T-helper 2 cell (primary cell): ENCODE data around the gene NCDN.

Experiments
- DNase-seq, 5 experiments: peaks; one replicate each; pipeline versions ENCODE4 v3.0.0 to v3.0.0-alpha.2; 2012 to 2022

The NCDN gene

GRCh38 chr1:35555601-35556477, 1.8 kb upstream of the NCDN start:
- no peak for DNase-seq

GRCh38 chr1:35556484-35557117, 998 bp upstream of the NCDN start:
- DNase-seq, result peak in 1 of 5 experiments; percentile 52

- DNase-seq, result no peak
These were observed 435 bp upstream of the NCDN start, which contains the start of gene KIAA0319L for GRCh38 chr1:35557118-35557610. TSS of gene KIAA0319L (minus strand) at chr1:35557403. CDS start at chr1:35554491, 2,912 bp downstream.

DNA sequence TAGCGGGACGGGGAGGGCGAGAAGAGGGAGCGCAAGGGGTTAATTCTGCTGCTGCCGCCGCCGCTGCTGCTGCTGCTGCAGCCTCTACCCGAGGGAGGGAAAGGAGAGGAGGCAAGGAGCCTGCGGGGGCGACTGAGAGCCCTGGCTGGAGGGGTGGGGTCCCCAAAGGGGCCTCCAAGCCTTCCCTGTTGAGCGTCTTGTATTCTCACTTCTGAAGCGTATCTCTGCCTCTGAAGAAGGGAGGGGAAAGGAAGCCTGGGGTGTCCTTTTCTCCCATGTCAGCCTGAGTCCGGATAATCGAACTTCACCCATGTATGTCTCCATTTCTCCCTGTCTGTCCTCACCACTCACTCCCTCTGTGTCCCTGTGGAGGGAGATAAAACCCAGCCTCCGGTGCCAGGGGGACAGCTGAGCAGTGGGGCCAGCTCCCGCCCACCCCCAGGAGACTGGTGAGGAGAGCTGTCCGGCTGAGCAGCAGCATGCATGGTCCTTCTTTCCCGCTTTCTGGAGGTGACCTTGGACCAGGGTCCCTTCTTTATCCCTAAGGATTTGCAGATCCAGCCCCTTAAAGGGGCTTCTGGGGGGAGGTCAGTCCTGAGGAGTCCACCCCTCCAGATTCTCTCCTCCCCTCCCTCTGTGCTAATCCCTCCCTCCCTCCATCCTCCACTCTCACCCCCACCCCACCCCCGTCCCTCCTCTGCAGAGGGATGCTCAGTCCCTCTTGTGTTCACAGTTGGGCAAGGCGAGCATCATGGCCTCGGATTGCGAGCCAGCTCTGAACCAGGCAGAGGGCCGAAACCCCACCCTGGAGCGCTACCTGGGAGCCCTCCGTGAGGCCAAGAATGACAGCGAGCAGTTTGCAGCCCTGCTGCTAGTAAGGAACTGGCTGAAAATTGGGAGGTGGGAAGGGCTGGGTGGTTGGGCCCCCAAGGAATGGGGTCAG, 1.0 kb downstream of the NCDN start:
- DNase-seq, result peak in 2 of 5 experiments; percentile 14 to 53

DNA sequence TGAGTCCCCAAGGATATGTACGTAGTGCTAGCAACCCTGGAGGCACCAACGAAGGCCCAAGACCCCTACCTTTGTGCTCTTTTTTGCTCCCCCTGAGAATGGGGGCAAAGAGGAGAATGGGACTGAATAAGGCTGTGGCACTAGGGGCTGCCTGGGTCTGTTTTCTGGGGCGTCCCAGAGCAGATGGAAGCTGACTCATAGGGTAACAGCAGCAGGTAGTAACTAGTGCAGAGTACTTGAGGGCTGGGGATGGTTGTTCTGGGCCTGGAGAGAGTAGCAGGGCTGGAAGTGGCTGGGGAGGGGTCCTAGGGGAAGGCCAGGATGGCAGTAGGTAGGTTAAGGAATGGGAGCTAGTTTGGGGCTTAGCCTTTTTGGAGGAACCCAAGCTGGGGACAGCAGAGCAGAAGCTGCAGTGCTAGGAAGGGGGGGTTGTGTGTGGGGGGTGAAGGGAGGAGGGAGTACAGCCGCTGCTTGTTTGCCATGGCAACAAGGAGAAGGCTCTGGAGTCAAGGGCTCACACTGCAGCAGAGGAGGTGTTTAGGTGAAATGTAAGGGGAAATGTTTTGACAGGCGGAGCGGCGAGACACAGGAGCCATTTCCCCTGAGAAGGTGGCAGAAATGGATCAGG, 1.8 kb downstream of the NCDN start:
- peak in 2 of 5 experiments; percentile 16 to 45 for DNase-seq

GRCh38 chr1:35560256-35561225, 2.9 kb downstream of the NCDN start:
- no peak for DNase-seq

DNA sequence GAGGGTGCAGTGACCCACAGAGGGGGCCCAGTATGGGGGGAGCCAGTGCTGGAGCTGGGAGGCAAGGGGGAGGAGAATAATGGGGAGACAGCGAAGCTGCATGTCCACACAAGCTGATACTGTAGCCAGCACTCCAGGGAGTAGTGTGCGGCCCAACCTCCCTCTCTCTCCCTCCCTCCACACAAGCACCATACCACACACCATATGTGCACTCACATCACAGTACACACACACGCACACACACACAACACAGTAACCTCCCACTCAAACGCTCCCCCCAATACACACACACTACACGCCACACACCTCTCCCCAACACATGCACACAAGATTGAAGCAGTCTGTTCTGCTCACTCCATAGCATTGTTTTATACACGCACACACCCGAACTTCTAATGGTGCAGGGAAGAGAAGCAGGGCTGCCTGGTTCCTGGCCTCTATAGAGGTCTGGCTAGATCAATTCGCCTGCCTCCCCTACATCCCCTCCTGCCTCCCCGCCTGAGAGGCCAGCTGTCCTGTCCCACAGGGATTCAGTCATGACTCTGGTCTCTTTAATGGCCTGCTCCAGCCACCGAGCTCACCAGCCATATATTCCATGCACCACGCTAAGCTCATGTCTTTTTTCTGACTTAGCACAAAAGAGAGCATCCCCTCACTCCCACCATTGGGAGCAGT, 3.8 kb downstream of the NCDN start:
- no peak for DNase-seq

DNA sequence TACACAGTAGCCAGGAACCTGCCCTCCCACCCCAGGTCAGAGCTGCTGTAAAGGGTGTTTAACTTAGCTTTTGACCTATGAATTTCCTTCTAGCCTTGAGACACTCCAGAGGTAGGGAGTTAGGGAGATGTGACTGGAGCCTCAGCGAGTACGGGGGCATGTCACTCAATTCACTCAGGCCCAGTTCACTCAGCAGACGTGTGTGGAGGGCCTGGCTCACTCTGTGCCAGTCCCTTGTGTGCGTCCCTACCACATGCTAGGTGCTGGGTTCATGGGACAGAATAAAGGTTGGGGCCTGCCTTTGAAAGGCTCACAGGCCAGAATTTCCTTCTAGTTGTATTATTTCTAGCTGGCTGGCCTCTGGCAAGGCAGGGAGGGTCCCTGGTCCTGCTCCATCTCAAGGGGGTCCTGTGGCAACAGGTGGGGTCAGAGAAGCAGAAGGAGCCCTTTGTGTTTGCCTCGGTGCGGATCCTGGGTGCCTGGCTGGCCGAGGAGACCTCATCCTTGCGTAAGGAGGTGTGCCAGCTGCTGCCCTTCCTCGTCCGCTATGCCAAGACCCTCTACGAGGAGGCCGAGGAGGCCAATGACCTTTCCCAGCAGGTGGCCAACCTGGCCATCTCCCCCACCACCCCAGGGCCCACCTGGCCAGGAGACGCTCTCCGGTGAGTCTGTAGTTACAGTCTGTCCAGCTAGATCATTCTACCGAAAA, 4.5 kb downstream of the NCDN start:
- DNase-seq, result no peak

GRCh38 chr1:35563166-35563565, 5.6 kb downstream of the NCDN start:
- no peak for DNase-seq

GRCh38 chr1:35564037-35564883, 6.7 kb downstream of the NCDN start:
- peak; percentile 42 to 79 (median 68) for DNase-seq

GRCh38 chr1:35564884-35565741, 7.5 kb downstream of the NCDN start:
- no peak for DNase-seq

GRCh38 chr1:35565742-35566133, 8.1 kb downstream of the NCDN start:
- no peak for DNase-seq

- no peak for DNase-seq
These were observed 10.5 kb downstream of the NCDN start for GRCh38 chr1:35567947-35568558.

- DNase-seq, result peak in 4 of 5 experiments; percentile 36 to 70 (median 44)
These were observed 11.4 kb downstream of the NCDN start for GRCh38 chr1:35568975-35569395.

- DNase-seq, result no peak
These were observed 12.3 kb downstream of the NCDN start for GRCh38 chr1:35569936-35570335.

DNA sequence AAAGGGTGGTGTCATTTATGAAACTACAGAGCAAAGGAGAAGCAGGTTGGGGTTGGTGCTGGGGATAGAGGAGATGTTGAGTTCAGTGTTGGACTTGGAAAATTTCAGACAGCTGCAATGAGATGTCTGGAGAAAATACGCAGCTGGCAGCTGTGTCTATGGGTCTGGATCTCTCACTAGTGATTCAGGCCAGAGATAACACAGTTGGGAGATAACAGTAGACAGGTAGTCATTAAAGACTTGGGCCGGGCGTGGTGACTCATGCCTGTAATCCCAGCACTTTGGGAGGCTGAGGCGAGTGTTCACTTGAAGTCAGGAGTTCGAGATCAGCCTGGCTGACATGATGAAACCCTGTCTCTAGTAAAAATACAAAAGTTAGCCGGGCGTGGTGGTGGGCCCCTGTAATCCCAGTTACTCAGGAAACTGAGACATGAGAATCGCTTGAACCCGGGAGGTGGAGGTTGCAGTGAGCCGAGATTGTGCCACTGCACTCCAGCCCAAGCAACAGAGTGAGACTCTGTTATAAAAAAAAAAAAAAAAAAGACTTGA, 13.1 kb downstream of the NCDN start:
- DNase-seq, result no peak

DNA sequence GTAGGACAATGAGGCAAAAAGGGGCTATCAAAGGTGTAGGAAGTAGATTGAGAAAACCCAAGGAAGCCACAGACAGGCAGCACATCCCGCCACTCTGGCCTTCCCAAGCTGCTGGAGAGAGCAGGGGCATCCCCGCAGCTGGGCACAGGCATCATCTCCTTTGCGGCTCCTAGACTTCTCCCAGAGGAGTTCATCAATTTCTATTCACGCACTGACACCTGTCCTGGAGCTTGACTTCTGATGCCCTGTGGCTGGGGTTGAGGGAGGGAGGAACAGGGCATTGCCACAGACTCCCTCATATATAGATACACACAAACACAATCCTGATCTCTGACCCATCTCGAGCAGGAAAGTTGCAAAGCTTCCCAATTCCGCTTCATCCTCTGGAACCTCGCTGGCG, 13.7 kb downstream of the NCDN start:
- no peak for DNase-seq
